Uterus (tissue), 2 donors: ENCODE measurements around the gene SKA2.

ENCODE experiments used
- CTCF ChIP-seq, 4 experiments: fragments of 200-600 bp in 2 of 4; fragments of 450-650 bp in 2 of 4; sonication (generic) in 2 of 4; IDR thresholded peaks; one replicate each; pipeline ENCODE4 v1.5.1; 2016 to 2019; ENCODE audit warnings: antibody characterized with exemption in 4 of 4, mild to moderate bottlenecking in 2 of 4, moderate library complexity in 1 of 4
- POLR2A ChIP-seq, 2 donors: fragments of 450-650 bp; IDR thresholded peaks; one replicate each; pipeline ENCODE4 v1.6.1; 2016; ENCODE audit warnings: antibody characterized with exemption in 2 of 2, mild to moderate bottlenecking in 1 of 2, moderate library complexity in 1 of 2

DNA sequence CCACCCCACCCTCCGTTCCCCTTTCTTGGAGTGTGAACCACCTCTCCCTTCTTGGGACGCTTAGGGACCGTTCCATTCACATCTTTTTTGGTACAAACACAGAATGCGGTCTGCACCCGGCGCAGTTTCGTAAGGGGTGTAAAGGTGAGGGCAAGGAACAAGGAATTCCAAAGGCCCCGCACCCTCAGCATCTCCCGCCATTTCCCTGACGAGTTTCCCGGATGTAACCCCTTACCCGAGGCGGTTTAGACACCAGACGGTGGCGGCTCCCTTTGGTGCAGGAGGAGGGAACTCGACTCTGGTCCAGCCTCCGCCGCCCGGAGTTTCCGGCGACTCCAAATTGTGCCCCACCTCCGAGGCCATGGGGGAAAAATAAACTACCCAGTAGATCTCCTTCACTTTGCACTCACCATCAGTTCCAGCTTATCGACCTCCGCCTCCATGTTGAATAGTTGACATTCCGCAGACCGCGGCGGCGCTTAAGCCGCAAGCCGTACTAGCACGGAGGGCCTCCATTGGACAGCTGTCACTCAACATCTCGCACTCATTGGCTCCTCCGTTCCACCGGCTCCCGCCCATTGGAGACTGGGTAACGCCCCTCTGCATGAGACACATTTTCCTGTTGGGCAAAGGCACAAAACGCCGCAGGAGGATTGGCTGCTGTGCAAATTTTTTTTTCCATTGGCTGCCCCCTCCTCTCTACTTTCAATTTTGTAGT, at the start of gene SKA2:
- TF ChIP-seq CTCF (IDR thresholded peaks at IDR 0.05) = peak in 1 of 4 experiments; percentile 19
- peak; percentile 16 to 22 for TF ChIP-seq POLR2A (IDR thresholded peaks at IDR 0.05)
